WTC11 (cell line): ENCODE results near the gene CCDC116. TPM values are rescaled to one million over a fixed set of nuclear protein-coding genes. Genes with fewer than 3 reads are reported as not detected.
A peak's percentile ranks its signal among the peaks of the same experiment; 100 is the strongest.

Experiments used
- ATF1 ChIP-seq: sonication (generic); formaldehyde crosslinking; IDR thresholded peaks from 2 replicates; pipeline ENCODE4 v1.8.1; 2023; ENCODE audit warnings: mild to moderate bottlenecking, moderate library complexity, missing genetic modification reagents
- ELF4 ChIP-seq: sonication (generic); formaldehyde crosslinking; IDR thresholded peaks from 2 replicates; pipeline ENCODE4 v1.8.1; 2022; ENCODE audit warnings: low read depth, mild to moderate bottlenecking, moderate library complexity, missing genetic modification reagents
- ESRRA ChIP-seq: sonication (generic); formaldehyde crosslinking; IDR thresholded peaks from 2 replicates; pipeline ENCODE4 v1.8.1; 2022; ENCODE audit warnings: mild to moderate bottlenecking, missing genetic modification reagents, borderline replicate concordance
- ETV6 ChIP-seq: sonication (generic); formaldehyde crosslinking; IDR thresholded peaks from 2 replicates; pipeline ENCODE4 v1.8.1; 2022; ENCODE audit warnings: mild to moderate bottlenecking, missing genetic modification reagents
- FOXK1 ChIP-seq: sonication (generic); formaldehyde crosslinking; IDR thresholded peaks from 2 replicates; pipeline ENCODE4 v1.8.0; 2022; ENCODE audit warnings: mild to moderate bottlenecking, moderate library complexity, missing genetic modification reagents
- HMGA2 ChIP-seq: fragments of 250-450 bp; sonication (Bioruptor Pico); IDR thresholded peaks from 2 replicates; pipeline ENCODE4 v1.4.0; 2021; ENCODE audit warnings: mild to moderate bottlenecking, moderate library complexity
- IRF2 ChIP-seq: sonication (generic); formaldehyde crosslinking; IDR thresholded peaks from 2 replicates; pipeline ENCODE4 v1.8.0; 2022; ENCODE audit warnings: low read depth, missing genetic modification reagents, borderline replicate concordance
- NFE2L1 ChIP-seq: sonication (generic); formaldehyde crosslinking; IDR thresholded peaks from 2 replicates; pipeline ENCODE4 v1.8.1; 2023; ENCODE audit warnings: missing genetic modification reagents
- NR1H2 ChIP-seq: sonication (generic); formaldehyde crosslinking; IDR thresholded peaks from 2 replicates; pipeline ENCODE4 v1.9.0; 2021; ENCODE audit warnings: mild to moderate bottlenecking, moderate library complexity, missing genetic modification reagents
- NR2C2 ChIP-seq: sonication (generic); formaldehyde crosslinking; IDR thresholded peaks from 2 replicates; pipeline ENCODE4 v1.8.0; 2022; ENCODE audit warnings: mild to moderate bottlenecking, missing genetic modification reagents
- TEAD1 ChIP-seq: sonication (generic); formaldehyde crosslinking; IDR thresholded peaks from 2 replicates; pipeline ENCODE4 v1.8.0; 2022; ENCODE audit warnings: mild to moderate bottlenecking, missing genetic modification reagents
- TEAD4 ChIP-seq: sonication (generic); formaldehyde crosslinking; IDR thresholded peaks from 2 replicates; pipeline ENCODE4 v1.8.0; 2022; ENCODE audit warnings: mild to moderate bottlenecking, missing genetic modification reagents
- TP53 ChIP-seq: sonication (generic); formaldehyde crosslinking; IDR thresholded peaks from 2 replicates; pipeline ENCODE4 v1.8.1; 2023; ENCODE audit warnings: mild to moderate bottlenecking, missing genetic modification reagents
- ZNF121 ChIP-seq: sonication (generic); formaldehyde crosslinking; IDR thresholded peaks from 2 replicates; pipeline ENCODE4 v1.8.0; 2023; ENCODE audit warnings: missing genetic modification reagents
- ZNF219 ChIP-seq: sonication (generic); formaldehyde crosslinking; IDR thresholded peaks from 2 replicates; pipeline ENCODE4 v1.8.0; 2023; ENCODE audit warnings: missing genetic modification reagents, mild to moderate bottlenecking, borderline replicate concordance
- ZNF263 ChIP-seq: sonication (generic); formaldehyde crosslinking; IDR thresholded peaks from 2 replicates; pipeline ENCODE4 v1.8.1; 2022; ENCODE audit warnings: low read depth, mild to moderate bottlenecking, moderate library complexity, missing genetic modification reagents
- total RNA-seq: library from RNA; stranded (reverse); gene quantifications from 3 replicates; pipeline ENCODE4 v1.2.3, GENCODE V29; 2021
- TF ChIP-seq, protein P1 (sequence below): sonication (generic); formaldehyde crosslinking; IDR thresholded peaks from 2 replicates; pipeline ENCODE4 v1.8.1; 2022; ENCODE audit warnings: missing genetic modification reagents, borderline replicate concordance
- TF ChIP-seq, protein P2 (sequence below): fragments of 200-600 bp; IDR thresholded peaks from 2 replicates; pipeline ENCODE4 v1.8.0; 2022; ENCODE audit warnings: antibody characterized with exemption
- TF ChIP-seq, protein P3 (sequence below): fragments of 250-450 bp; sonication (Bioruptor Pico); IDR thresholded peaks from 2 replicates; pipeline ENCODE4 v1.9.0; 2021; ENCODE audit warnings: mild to moderate bottlenecking
- TF ChIP-seq, protein P4 (sequence below): sonication (generic); formaldehyde crosslinking; IDR thresholded peaks from 2 replicates; pipeline ENCODE4 v1.8.0; 2022; ENCODE audit warnings: mild to moderate bottlenecking, missing genetic modification reagents
- TF ChIP-seq, protein P5 (sequence below): sonication (generic); formaldehyde crosslinking; conservative IDR thresholded peaks from 2 replicates; pipeline ENCODE4 v1.8.1; 2023; ENCODE audit warnings: mild to moderate bottlenecking, low read depth, missing genetic modification reagents, moderate library complexity
- TF ChIP-seq, protein P6 (sequence below): fragments of 250-450 bp; sonication (Bioruptor Pico); IDR thresholded peaks from 2 replicates; pipeline ENCODE4 v1.9.0; 2021; ENCODE audit warnings: mild to moderate bottlenecking
- TF ChIP-seq, protein P7 (sequence below): sonication (generic); formaldehyde crosslinking; IDR thresholded peaks from 2 replicates; pipeline ENCODE4 v1.8.1; 2023; ENCODE audit warnings: mild to moderate bottlenecking, missing genetic modification reagents, moderate library complexity
- TF ChIP-seq, protein P8 (sequence below): sonication (generic); formaldehyde crosslinking; IDR thresholded peaks from 2 replicates; pipeline ENCODE4 v1.8.0; 2023; ENCODE audit warnings: missing genetic modification reagents
- TF ChIP-seq, protein P9 (sequence below): sonication (generic); formaldehyde crosslinking; IDR thresholded peaks from 2 replicates; pipeline ENCODE4 v1.8.1; 2022; ENCODE audit warnings: low read depth, missing genetic modification reagents, borderline replicate concordance

The CCDC116 gene
- total RNA-seq, 1 experiment from 2014 or later: 0.57 TPM

DNA sequence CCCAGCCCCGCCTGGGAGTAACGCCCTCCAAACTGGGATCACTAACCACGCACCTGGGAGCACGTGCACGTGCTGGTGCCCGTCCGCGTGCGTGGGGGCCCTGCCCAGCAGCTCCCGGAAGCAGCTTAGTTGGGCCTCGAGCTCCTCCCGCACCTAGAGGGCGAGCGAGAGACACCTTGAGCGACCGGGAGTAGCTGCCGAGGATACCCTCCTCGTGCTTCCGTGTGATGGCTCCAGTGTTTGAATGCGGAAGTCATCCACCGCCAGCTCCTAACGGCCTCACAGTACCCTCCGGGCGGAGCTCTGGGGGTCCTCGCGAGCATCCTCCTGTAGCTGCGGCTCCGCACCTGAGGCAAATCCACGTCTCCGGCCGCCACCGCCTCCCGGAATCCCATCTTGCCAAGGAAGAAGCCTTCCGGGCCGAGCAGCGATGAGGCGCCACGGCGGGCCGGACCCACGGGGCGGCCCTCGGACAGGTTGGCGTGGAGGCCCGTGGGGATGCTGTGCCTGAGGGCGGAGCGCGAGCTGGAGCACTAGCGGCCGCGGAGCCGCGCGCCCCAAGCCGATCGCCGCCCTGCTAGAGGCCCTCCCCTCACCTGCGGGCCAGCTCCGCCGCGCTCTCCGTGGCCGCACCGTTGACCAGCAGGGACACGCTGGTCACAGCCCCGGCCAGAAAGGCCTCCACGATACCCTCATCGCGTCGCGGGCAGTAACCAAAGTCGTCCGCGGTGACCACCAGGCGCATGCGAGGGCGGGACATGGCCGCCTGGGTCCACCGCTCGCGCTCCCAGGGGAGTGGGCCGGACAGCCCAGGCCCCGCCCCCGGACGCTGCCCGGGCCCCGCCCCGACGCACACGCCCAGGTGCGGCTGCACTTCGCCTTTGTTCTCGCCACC is 3.1 kb upstream of the CCDC116 start, which contains the start of gene YDJC (continued):
- TF ChIP-seq, protein P1, sequence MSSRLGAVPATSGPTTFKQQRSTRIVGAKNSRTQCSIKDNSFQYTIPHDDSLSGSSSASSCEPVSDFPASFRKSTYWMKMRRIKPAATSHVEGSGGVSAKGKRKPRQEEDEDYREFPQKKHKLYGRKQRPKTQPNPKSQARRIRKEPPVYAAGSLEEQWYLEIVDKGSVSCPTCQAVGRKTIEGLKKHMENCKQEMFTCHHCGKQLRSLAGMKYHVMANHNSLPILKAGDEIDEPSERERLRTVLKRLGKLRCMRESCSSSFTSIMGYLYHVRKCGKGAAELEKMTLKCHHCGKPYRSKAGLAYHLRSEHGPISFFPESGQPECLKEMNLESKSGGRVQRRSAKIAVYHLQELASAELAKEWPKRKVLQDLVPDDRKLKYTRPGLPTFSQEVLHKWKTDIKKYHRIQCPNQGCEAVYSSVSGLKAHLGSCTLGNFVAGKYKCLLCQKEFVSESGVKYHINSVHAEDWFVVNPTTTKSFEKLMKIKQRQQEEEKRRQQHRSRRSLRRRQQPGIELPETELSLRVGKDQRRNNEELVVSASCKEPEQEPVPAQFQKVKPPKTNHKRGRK (CRISPR knock-in tag): no peak
- TF ChIP-seq, protein P2, sequence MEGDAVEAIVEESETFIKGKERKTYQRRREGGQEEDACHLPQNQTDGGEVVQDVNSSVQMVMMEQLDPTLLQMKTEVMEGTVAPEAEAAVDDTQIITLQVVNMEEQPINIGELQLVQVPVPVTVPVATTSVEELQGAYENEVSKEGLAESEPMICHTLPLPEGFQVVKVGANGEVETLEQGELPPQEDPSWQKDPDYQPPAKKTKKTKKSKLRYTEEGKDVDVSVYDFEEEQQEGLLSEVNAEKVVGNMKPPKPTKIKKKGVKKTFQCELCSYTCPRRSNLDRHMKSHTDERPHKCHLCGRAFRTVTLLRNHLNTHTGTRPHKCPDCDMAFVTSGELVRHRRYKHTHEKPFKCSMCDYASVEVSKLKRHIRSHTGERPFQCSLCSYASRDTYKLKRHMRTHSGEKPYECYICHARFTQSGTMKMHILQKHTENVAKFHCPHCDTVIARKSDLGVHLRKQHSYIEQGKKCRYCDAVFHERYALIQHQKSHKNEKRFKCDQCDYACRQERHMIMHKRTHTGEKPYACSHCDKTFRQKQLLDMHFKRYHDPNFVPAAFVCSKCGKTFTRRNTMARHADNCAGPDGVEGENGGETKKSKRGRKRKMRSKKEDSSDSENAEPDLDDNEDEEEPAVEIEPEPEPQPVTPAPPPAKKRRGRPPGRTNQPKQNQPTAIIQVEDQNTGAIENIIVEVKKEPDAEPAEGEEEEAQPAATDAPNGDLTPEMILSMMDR: no peak; the same call in 1 of the 2 replicates
- TF ChIP-seq, protein P3, sequence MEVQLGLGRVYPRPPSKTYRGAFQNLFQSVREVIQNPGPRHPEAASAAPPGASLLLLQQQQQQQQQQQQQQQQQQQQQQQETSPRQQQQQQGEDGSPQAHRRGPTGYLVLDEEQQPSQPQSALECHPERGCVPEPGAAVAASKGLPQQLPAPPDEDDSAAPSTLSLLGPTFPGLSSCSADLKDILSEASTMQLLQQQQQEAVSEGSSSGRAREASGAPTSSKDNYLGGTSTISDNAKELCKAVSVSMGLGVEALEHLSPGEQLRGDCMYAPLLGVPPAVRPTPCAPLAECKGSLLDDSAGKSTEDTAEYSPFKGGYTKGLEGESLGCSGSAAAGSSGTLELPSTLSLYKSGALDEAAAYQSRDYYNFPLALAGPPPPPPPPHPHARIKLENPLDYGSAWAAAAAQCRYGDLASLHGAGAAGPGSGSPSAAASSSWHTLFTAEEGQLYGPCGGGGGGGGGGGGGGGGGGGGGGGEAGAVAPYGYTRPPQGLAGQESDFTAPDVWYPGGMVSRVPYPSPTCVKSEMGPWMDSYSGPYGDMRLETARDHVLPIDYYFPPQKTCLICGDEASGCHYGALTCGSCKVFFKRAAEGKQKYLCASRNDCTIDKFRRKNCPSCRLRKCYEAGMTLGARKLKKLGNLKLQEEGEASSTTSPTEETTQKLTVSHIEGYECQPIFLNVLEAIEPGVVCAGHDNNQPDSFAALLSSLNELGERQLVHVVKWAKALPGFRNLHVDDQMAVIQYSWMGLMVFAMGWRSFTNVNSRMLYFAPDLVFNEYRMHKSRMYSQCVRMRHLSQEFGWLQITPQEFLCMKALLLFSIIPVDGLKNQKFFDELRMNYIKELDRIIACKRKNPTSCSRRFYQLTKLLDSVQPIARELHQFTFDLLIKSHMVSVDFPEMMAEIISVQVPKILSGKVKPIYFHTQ: no peak
- peak; percentile 97 for TF ChIP-seq ESRRA (CRISPR knock-in tag)
- TF ChIP-seq, protein P4, sequence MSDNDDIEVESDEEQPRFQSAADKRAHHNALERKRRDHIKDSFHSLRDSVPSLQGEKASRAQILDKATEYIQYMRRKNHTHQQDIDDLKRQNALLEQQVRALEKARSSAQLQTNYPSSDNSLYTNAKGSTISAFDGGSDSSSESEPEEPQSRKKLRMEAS: peak; percentile 100
- TF ChIP-seq ZNF121 (CRISPR knock-in tag): no peak
- TF ChIP-seq TEAD4: peak; percentile 75; the same call in 1 of the 2 replicates
- TF ChIP-seq ELF4 (CRISPR knock-in tag): peak; percentile 93
- TF ChIP-seq NFE2L1: peak; percentile 92
- TF ChIP-seq, protein P5, sequence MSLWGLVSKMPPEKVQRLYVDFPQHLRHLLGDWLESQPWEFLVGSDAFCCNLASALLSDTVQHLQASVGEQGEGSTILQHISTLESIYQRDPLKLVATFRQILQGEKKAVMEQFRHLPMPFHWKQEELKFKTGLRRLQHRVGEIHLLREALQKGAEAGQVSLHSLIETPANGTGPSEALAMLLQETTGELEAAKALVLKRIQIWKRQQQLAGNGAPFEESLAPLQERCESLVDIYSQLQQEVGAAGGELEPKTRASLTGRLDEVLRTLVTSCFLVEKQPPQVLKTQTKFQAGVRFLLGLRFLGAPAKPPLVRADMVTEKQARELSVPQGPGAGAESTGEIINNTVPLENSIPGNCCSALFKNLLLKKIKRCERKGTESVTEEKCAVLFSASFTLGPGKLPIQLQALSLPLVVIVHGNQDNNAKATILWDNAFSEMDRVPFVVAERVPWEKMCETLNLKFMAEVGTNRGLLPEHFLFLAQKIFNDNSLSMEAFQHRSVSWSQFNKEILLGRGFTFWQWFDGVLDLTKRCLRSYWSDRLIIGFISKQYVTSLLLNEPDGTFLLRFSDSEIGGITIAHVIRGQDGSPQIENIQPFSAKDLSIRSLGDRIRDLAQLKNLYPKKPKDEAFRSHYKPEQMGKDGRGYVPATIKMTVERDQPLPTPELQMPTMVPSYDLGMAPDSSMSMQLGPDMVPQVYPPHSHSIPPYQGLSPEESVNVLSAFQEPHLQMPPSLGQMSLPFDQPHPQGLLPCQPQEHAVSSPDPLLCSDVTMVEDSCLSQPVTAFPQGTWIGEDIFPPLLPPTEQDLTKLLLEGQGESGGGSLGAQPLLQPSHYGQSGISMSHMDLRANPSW (CRISPR knock-in tag): no peak
- TF ChIP-seq, protein P6, sequence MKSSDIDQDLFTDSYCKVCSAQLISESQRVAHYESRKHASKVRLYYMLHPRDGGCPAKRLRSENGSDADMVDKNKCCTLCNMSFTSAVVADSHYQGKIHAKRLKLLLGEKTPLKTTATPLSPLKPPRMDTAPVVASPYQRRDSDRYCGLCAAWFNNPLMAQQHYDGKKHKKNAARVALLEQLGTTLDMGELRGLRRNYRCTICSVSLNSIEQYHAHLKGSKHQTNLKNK (CRISPR knock-in tag): no peak
- TF ChIP-seq IRF2: 0 out of 2 replicates have a peak, but pooled peaks have one; percentile 45
- no peak; the same call in 1 of the 2 replicates for TF ChIP-seq ETV6 (CRISPR knock-in tag)
- TF ChIP-seq FOXK1 (CRISPR knock-in tag): peak; percentile 77
- peak; percentile 94; the same call in 1 of the 2 replicates for TF ChIP-seq ZNF219 (CRISPR knock-in tag)
- no peak for TF ChIP-seq TP53 (CRISPR knock-in tag)
- TF ChIP-seq ATF1: peak; percentile 97
- TF ChIP-seq NR1H2: peak; percentile 90
- TF ChIP-seq, protein P7, sequence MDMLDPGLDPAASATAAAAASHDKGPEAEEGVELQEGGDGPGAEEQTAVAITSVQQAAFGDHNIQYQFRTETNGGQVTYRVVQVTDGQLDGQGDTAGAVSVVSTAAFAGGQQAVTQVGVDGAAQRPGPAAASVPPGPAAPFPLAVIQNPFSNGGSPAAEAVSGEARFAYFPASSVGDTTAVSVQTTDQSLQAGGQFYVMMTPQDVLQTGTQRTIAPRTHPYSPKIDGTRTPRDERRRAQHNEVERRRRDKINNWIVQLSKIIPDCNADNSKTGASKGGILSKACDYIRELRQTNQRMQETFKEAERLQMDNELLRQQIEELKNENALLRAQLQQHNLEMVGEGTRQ: no peak
- peak; percentile 83 for TF ChIP-seq NR2C2
- peak; percentile 87; the same call in 1 of the 2 replicates for TF ChIP-seq ZNF263
- TF ChIP-seq, protein P8, sequence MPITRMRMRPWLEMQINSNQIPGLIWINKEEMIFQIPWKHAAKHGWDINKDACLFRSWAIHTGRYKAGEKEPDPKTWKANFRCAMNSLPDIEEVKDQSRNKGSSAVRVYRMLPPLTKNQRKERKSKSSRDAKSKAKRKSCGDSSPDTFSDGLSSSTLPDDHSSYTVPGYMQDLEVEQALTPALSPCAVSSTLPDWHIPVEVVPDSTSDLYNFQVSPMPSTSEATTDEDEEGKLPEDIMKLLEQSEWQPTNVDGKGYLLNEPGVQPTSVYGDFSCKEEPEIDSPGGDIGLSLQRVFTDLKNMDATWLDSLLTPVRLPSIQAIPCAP (CRISPR knock-in tag): peak; percentile 81
- peak; percentile 96 for TF ChIP-seq TEAD1 (CRISPR knock-in tag)
- no peak for TF ChIP-seq HMGA2 (CRISPR knock-in tag)
- TF ChIP-seq, protein P9, sequence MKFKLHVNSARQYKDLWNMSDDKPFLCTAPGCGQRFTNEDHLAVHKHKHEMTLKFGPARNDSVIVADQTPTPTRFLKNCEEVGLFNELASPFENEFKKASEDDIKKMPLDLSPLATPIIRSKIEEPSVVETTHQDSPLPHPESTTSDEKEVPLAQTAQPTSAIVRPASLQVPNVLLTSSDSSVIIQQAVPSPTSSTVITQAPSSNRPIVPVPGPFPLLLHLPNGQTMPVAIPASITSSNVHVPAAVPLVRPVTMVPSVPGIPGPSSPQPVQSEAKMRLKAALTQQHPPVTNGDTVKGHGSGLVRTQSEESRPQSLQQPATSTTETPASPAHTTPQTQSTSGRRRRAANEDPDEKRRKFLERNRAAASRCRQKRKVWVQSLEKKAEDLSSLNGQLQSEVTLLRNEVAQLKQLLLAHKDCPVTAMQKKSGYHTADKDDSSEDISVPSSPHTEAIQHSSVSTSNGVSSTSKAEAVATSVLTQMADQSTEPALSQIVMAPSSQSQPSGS (CRISPR knock-in tag): peak; percentile 84
